ENCODE results near the gene LCMT1. TPM values are rescaled to one million over a fixed set of nuclear protein-coding genes. Genes with fewer than 3 reads are reported as not detected.
"Not testable (repeated sequence)": the region's sequence is repeated elsewhere in the genome, so short reads cannot be mapped to it uniquely, and the experiment has no call there.

LCMT1 gene
- total RNA-seq, 2 donors from 2014 or later, result 49.0 to 74.7 TPM

DNA sequence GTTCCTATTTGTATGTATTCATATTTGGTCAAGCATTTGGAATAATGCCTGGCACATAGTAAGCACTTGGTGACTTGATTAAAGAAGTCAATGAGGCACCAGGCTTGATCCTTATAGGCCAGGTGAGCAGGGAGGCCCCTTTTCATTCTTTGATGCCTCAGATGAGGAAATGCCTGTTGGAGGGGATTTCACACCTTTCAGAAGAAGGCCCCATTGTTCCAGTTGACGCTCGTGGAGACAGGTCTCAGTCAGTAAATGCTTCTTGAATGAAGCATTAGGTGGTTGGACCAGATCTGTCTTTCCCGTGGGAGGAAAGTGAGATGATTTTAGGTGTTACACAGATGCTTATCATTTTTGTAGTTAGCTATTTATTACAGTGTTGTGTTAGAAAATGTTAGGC is 13.0 kb downstream of the LCMT1 start:
- Histone ChIP-seq H3K9me3 (no peaks in the 10 kb centered on the region), H3K27ac (no peak overlapping the region), H3K4me3 (no peak overlapping the region), H3K4me1 (replicated peaks) (no peaks in the 10 kb centered on the region), H3K36me3 (no peaks in the 10 kb centered on the region), H3K27me3 (replicated peaks; ENCODE audit: insufficient read depth) (no peaks in the 10 kb centered on the region)
- TF ChIP-seq POLR2A (IDR thresholded peaks at IDR 0.05) (no peak), POLR2AphosphoS5 (IDR thresholded peaks at IDR 0.05) (no peak)
- TF ChIP-seq, protein P1, sequence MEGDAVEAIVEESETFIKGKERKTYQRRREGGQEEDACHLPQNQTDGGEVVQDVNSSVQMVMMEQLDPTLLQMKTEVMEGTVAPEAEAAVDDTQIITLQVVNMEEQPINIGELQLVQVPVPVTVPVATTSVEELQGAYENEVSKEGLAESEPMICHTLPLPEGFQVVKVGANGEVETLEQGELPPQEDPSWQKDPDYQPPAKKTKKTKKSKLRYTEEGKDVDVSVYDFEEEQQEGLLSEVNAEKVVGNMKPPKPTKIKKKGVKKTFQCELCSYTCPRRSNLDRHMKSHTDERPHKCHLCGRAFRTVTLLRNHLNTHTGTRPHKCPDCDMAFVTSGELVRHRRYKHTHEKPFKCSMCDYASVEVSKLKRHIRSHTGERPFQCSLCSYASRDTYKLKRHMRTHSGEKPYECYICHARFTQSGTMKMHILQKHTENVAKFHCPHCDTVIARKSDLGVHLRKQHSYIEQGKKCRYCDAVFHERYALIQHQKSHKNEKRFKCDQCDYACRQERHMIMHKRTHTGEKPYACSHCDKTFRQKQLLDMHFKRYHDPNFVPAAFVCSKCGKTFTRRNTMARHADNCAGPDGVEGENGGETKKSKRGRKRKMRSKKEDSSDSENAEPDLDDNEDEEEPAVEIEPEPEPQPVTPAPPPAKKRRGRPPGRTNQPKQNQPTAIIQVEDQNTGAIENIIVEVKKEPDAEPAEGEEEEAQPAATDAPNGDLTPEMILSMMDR (IDR thresholded peaks at IDR 0.05), result no peak
- WGBS, result 42% methylated on average over 3 of the region's 3 CpGs
- intact Hi-C loops (cut with DNase I), result loop anchor here (10.0 kb wide), 1 partner anchor 100 kb away; no protein-coding TSS in a partner anchor
- DNase-seq (ENCODE audit: low spot score), result no peak

DNA sequence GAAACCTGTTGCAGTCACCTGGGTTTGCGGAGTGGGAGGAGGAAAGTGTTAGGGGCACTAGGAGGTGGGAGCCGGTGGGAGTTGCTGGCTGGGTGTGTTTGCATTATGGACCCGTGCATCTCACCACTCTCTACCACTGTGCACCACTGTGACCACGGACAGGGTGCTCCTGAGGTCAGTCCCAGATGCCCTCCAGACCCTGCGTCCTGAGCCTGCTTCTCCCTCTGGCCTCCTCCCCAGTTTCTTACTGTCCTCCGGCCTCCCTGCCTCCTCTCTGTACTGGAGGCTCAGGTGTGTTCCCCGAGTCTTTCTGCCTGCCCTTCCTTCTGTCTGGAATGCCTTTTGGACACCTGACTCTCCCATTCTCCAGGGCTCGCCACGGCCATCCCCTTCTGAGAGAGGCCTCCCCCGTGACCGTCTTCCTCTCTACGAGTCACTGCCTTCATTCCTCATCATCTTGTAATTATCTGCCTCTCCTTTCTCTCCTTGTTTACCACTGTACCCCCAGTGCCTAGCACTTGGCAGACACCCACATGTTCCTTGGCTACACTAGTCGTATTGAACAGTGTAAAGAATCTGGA is 14.6 kb downstream of the LCMT1 start:
- H3K36me3 ChIP-seq; H3K4me3 ChIP-seq; H3K4me1 ChIP-seq (replicated peaks); H3K27me3 ChIP-seq (replicated peaks; ENCODE audit: insufficient read depth); H3K27ac ChIP-seq; DNase-seq (ENCODE audit: low spot score); H3K9me3 ChIP-seq: not testable (repeated sequence)
- 77% methylated on average over 13 of the region's 13 CpGs for WGBS
- intact Hi-C loops (cut with DNase I), result loop anchor here (2.0 to 10.0 kb wide), 2 partner anchors 71 to 99 kb away; no protein-coding TSS in a partner anchor

DNA sequence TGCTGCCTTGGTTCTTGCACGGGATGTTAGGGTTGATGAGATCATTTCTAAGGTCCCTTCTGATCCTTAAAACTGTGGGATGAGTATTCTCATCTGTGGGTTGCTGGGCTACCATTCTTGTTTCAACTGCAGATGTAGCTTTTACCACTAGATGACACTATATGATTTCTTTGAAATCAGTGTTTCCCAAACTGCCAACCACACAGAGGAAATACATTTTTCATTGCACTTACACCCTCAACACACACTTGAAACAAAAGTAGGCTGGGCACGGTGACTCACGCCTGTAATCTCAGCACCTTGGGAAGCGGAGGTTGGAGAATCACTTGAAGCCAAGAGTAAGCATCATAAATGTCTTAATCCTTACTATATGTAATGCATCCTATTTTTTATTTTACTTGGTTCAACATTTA is 15.3 kb downstream of the LCMT1 start:
- DNase-seq (ENCODE audit: low spot score), result no peak
- Histone ChIP-seq H3K27ac (no peak overlapping the region), H3K4me3 (no peak overlapping the region), H3K27me3 (replicated peaks; ENCODE audit: insufficient read depth) (no peaks in the 10 kb centered on the region), H3K4me1 (replicated peaks) (no peaks in the 10 kb centered on the region), H3K36me3 (no peaks in the 10 kb centered on the region), H3K9me3 (no peaks in the 10 kb centered on the region)
- WGBS, result 28% methylated on average over 4 of the region's 4 CpGs
- TF ChIP-seq POLR2AphosphoS5 (IDR thresholded peaks at IDR 0.05) (no peak), POLR2A (IDR thresholded peaks at IDR 0.05) (no peak)
- TF ChIP-seq, protein P1 (IDR thresholded peaks at IDR 0.05), result peak in 3 of 4 experiments; percentile 28 to 50 (median 45)
- intact Hi-C loops (cut with DNase I), result loop anchor here (2.0 to 10.0 kb wide), 2 partner anchors 72 to 98 kb away; no protein-coding TSS in a partner anchor

DNA sequence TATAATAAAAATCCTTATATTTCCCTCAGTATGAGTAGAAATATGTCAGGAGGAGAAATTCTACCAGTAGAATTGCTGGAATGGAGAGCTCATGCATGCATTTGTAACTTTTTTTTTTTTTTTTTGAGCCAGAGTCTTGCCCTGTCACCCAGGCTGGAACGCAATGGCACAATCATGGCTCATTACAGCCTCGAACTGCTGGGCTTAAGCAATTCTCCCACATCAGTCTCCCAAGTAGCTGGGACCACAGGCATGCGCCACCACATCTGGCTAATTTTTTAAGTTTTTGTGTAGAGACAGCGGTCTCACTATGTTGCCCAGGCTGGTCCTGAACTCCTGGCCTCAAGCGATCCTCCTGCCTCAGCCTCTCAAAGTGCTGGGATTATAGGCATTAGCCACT is 21.2 kb downstream of the LCMT1 start:
- H3K36me3 ChIP-seq; H3K27me3 ChIP-seq (replicated peaks; ENCODE audit: insufficient read depth); H3K27ac ChIP-seq; H3K4me1 ChIP-seq (replicated peaks); H3K9me3 ChIP-seq; intact Hi-C loops (cut with DNase I); DNase-seq (ENCODE audit: low spot score); H3K4me3 ChIP-seq: not testable (repeated sequence)
- WGBS, result 94% methylated on average over 5 of the region's 5 CpGs

DNA sequence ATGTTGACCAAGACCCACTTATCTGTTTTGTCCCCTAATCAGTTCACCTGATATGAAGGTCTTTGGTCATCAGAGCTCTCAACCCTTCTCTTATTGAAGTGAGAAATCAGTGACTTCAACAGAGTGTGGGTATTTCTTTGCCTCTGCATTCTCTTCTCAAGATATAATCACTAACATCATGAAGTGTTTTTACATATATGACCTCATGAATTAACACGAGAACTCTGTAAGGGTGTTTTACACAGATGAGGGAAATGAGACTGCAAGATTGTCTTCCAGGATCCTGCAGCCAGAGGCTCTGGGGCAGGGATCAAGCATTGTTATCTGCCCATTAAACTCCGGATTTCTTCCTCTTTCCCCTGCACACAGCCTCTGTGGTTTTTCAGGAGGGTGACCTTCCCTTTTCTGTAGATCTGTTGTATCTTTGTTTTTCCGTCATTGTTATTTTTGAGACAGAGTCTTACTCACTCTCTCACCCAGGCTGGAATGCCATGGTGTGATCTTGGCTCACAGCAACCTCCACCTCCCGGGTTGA is 22.7 kb downstream of the LCMT1 start:
- 92% methylated on average over 4 of the region's 4 CpGs for WGBS
- H3K4me1 ChIP-seq (replicated peaks), result no peaks in the 10 kb centered on the region
- DNase-seq (ENCODE audit: low spot score), result no peak
- no peaks in the 10 kb centered on the region for H3K36me3 ChIP-seq
- no peak overlapping the region for H3K27ac ChIP-seq
- TF ChIP-seq, protein P1 (IDR thresholded peaks at IDR 0.05), result no peak
- TF ChIP-seq POLR2AphosphoS5 (IDR thresholded peaks at IDR 0.05) (no peak), POLR2A (IDR thresholded peaks at IDR 0.05) (no peak)
- no peaks in the 10 kb centered on the region for H3K27me3 ChIP-seq (replicated peaks; ENCODE audit: insufficient read depth)
- intact Hi-C loops (cut with DNase I), result no loop called here
- H3K9me3 ChIP-seq, result no peaks in the 10 kb centered on the region
- no peak overlapping the region for H3K4me3 ChIP-seq

DNA sequence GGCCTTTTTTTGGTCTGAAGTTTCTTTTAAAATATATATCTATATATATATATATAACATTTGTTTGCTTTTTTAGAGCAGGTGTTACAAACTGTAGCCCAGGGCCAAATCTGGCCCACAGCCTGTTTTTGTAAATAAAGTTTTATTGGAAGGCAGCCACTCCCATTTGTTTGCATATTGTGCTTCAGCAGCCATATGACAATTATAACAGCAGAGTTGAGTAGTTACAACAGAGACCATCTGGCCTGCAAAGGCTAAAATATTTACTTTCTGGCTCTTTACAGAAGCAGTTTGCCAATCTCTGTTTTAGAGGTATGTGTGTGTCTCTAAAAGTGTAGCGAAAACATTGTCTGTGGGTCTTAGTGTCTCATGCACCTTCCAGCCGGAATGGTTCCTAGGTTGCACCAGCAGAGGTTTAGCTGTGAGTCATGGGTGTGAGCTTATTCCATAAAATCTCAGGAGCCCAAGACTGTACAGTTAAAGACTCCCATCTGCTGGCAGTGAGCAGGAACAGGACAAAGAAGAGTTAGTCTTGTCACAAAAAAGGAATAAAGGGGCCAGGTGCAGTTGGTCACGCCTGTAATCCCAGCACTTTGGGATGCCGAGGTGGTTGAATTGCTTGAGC is 23.8 kb downstream of the LCMT1 start:
- intact Hi-C loops (cut with DNase I), result no loop called here
- TF ChIP-seq POLR2A (IDR thresholded peaks at IDR 0.05) (no peak), POLR2AphosphoS5 (IDR thresholded peaks at IDR 0.05) (no peak)
- TF ChIP-seq, protein P1 (IDR thresholded peaks at IDR 0.05), result no peak
- no peak overlapping the region for H3K27ac ChIP-seq
- DNase-seq (ENCODE audit: low spot score), result no peak
- no peaks in the 10 kb centered on the region for H3K27me3 ChIP-seq (replicated peaks; ENCODE audit: insufficient read depth)
- no peaks in the 10 kb centered on the region for H3K36me3 ChIP-seq
- no peaks in the 10 kb centered on the region for H3K4me1 ChIP-seq (replicated peaks)
- H3K4me3 ChIP-seq, result no peak overlapping the region
- WGBS, result 79% methylated on average over 4 of the region's 4 CpGs
- no peaks in the 10 kb centered on the region for H3K9me3 ChIP-seq

All from prostate gland (tissue), 2 donors.